HPDE6-E6E7 (cell line): ENCODE measurements around the gene GSG1L2.
"Not testable (repeated sequence)": the region's sequence is repeated elsewhere in the genome, so short reads cannot be mapped to it uniquely, and the experiment has no call there.

Experiments used
- DNase-seq: peaks from one replicate; pipeline ENCODE4 v3.0.0; 2011; ENCODE audit warnings: missing footprints; ENCODE audit errors: extremely low spot score

Gene GSG1L2

GRCh38 chr17:9790316-9790715 lies 31.6 kb downstream of the GSG1L2 start:
- DNase-seq, result no peak

- DNase-seq, result no peak
Observed at GRCh38 chr17:9788601-9789000, 33.3 kb downstream of the GSG1L2 start.

- no peak for DNase-seq
Observed at GRCh38 chr17:9784544-9784943, 37.3 kb downstream of the GSG1L2 start.

GRCh38 chr17:9783465-9783864 lies 38.4 kb downstream of the GSG1L2 start:
- DNase-seq, result not testable (repeated sequence)

GRCh38 chr17:9783050-9783449 lies 38.8 kb downstream of the GSG1L2 start:
- no peak for DNase-seq

GRCh38 chr17:9780552-9780951 lies 41.3 kb downstream of the GSG1L2 start:
- no peak for DNase-seq

GRCh38 chr17:9776911-9777310 lies 45.0 kb downstream of the GSG1L2 start:
- no peak for DNase-seq

GRCh38 chr17:9772658-9773057 lies 49.2 kb downstream of the GSG1L2 start:
- DNase-seq, result no peak

GRCh38 chr17:9771465-9771864 lies 50.4 kb downstream of the GSG1L2 start:
- no peak for DNase-seq

GRCh38 chr17:9769036-9769695 lies 52.7 kb downstream of the GSG1L2 start:
- no peak for DNase-seq

GRCh38 chr17:9768381-9768934 lies 53.4 kb downstream of the GSG1L2 start:
- DNase-seq, result no peak

- DNase-seq, result no peak
Observed at GRCh38 chr17:9767432-9767991, 54.4 kb downstream of the GSG1L2 start.

GRCh38 chr17:9766970-9767369 lies 54.9 kb downstream of the GSG1L2 start:
- DNase-seq, result no peak

GRCh38 chr17:9765322-9765721 lies 56.6 kb downstream of the GSG1L2 start:
- no peak for DNase-seq

GRCh38 chr17:9763643-9764042 lies 58.2 kb downstream of the GSG1L2 start:
- no peak for DNase-seq

GRCh38 chr17:9760266-9760665 lies 61.6 kb downstream of the GSG1L2 start:
- no peak for DNase-seq

- no peak for DNase-seq
Observed at GRCh38 chr17:9755083-9755482, 66.8 kb downstream of the GSG1L2 start.
